ENCODE data around the gene EBF3.

- TF ChIP-seq CTCF (IDR thresholded peaks at IDR 0.05) (no peak), POLR2A (IDR thresholded peaks at IDR 0.05) (no peak)
Measured at GRCh38 chr10:129961157-129961701, 2.8 kb downstream of the EBF3 start.
